Measurements from ENCODE around the gene CREG1. TPM values are rescaled to one million over a fixed set of nuclear protein-coding genes. Genes with fewer than 3 reads are reported as not detected.
"Not testable (repeated sequence)": the region's sequence is repeated elsewhere in the genome, so short reads cannot be mapped to it uniquely, and the experiment has no call there.

Gene CREG1
- total RNA-seq, 1 donor from 2014 or later: 36.0 TPM

DNA sequence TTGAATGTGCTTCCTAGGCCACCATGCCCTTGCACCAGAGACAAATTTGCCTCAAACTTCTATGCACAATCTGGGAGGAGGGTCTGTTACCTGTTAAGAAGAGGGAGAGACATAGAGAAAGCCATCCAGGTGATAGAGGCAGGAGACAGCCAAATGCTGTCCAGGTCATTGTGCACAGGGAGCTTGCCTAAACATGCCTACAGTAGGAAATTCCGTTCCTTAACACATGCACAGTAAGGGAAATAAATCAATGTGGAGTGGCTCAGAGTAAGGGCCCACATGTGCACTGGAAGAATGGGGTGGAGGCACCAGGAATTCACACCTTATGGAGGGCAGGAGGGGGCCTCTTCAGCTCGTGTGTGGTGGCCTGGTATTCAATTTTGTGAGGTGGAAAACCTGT is 19.5 kb upstream of the CREG1 start:
- Histone ChIP-seq H2AFZ (ENCODE audit: low read depth, low read length) (no peak overlapping the region), H4K20me1 (ENCODE audit: insufficient read depth, low read length) (no peaks in the 10 kb centered on the region), H3K79me2 (ENCODE audit: insufficient read depth, low read length) (no peaks in the 10 kb centered on the region), H3K9ac (ENCODE audit: low read length) (no peak overlapping the region), H3K4me1 (ENCODE audit: insufficient read depth, low read length) (no peaks in the 10 kb centered on the region), H3K27ac (ENCODE audit: low read depth, low read length) (no peak overlapping the region), H3K36me3 (ENCODE audit: insufficient read depth, low read length) (no peaks in the 10 kb centered on the region), H3K4me3 (ENCODE audit: insufficient read depth, low read depth, low read length) (no peak overlapping the region), H3K27me3 (ENCODE audit: insufficient read depth, low read length) (peaks cover 8% of the 10 kb centered on the region), H3K9me3 (ENCODE audit: insufficient read depth, low read depth, low read length) (no peaks in the 10 kb centered on the region), H3K4me2 (ENCODE audit: low read length) (no peak overlapping the region)
- peaks cover 2% of the 10 kb centered on the region for H3K4me1 Mint-ChIP-seq (ENCODE audit: low read depth, unreplicated experiment)
- no peak for FAIRE-seq
- no peak for DNase-seq (ENCODE audit: low read depth)
- H3K9me3 Mint-ChIP-seq (ENCODE audit: unreplicated experiment): peaks cover 5% of the 10 kb centered on the region
- H3K27me3 Mint-ChIP-seq (ENCODE audit: low read depth, unreplicated experiment): peaks cover 21% of the 10 kb centered on the region
- no peak overlapping the region for H3K4me3 Mint-ChIP-seq (ENCODE audit: unreplicated experiment)
- no peak for TF ChIP-seq EZH2 (IDR thresholded peaks at IDR 0.05; ENCODE audit: insufficient read depth, low read length)
- TF ChIP-seq, protein P1, sequence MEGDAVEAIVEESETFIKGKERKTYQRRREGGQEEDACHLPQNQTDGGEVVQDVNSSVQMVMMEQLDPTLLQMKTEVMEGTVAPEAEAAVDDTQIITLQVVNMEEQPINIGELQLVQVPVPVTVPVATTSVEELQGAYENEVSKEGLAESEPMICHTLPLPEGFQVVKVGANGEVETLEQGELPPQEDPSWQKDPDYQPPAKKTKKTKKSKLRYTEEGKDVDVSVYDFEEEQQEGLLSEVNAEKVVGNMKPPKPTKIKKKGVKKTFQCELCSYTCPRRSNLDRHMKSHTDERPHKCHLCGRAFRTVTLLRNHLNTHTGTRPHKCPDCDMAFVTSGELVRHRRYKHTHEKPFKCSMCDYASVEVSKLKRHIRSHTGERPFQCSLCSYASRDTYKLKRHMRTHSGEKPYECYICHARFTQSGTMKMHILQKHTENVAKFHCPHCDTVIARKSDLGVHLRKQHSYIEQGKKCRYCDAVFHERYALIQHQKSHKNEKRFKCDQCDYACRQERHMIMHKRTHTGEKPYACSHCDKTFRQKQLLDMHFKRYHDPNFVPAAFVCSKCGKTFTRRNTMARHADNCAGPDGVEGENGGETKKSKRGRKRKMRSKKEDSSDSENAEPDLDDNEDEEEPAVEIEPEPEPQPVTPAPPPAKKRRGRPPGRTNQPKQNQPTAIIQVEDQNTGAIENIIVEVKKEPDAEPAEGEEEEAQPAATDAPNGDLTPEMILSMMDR (IDR thresholded peaks at IDR 0.05; ENCODE audit: insufficient read depth, low read depth, low read length): no peak
- peaks cover 3% of the 10 kb centered on the region for H3K36me3 Mint-ChIP-seq (ENCODE audit: low read depth, unreplicated experiment)
- no peak overlapping the region for H3K27ac Mint-ChIP-seq (ENCODE audit: unreplicated experiment)

DNA sequence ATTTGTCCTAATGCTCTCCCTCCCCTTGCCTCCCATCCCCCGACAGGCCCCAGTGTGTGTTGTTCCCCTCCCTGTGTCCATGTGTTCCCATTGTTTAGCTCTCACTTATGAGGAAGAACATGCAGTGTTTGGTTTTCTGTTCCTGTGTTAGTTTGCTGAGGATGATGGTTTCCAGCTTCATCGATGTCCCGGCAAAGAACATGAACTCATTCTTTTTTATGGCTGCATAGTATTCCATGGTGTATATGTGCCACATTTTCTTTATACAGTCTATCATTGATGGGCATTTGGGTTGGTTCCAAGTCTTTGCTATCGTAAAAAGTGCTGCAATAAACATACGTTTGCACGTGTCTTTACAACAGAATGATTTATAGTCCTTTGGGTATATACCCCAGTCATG is 17.1 kb upstream of the CREG1 start:
- not testable (repeated sequence) for H4K20me1 ChIP-seq (ENCODE audit: insufficient read depth, low read length); H3K4me3 ChIP-seq (ENCODE audit: insufficient read depth, low read depth, low read length); H3K36me3 ChIP-seq (ENCODE audit: insufficient read depth, low read length); H3K4me2 ChIP-seq (ENCODE audit: low read length); H3K79me2 ChIP-seq (ENCODE audit: insufficient read depth, low read length); H3K27ac Mint-ChIP-seq (ENCODE audit: unreplicated experiment); H2AFZ ChIP-seq (ENCODE audit: low read depth, low read length); H3K36me3 Mint-ChIP-seq (ENCODE audit: low read depth, unreplicated experiment); H3K9me3 Mint-ChIP-seq (ENCODE audit: unreplicated experiment); FAIRE-seq; H3K4me3 Mint-ChIP-seq (ENCODE audit: unreplicated experiment); H3K4me1 ChIP-seq (ENCODE audit: insufficient read depth, low read length); H3K9ac ChIP-seq (ENCODE audit: low read length); H3K27ac ChIP-seq (ENCODE audit: low read depth, low read length); H3K4me1 Mint-ChIP-seq (ENCODE audit: low read depth, unreplicated experiment); DNase-seq (ENCODE audit: low read depth); H3K9me3 ChIP-seq (ENCODE audit: insufficient read depth, low read depth, low read length); H3K27me3 ChIP-seq (ENCODE audit: insufficient read depth, low read length)
- H3K27me3 Mint-ChIP-seq (ENCODE audit: low read depth, unreplicated experiment): peaks cover 13% of the 10 kb centered on the region

DNA sequence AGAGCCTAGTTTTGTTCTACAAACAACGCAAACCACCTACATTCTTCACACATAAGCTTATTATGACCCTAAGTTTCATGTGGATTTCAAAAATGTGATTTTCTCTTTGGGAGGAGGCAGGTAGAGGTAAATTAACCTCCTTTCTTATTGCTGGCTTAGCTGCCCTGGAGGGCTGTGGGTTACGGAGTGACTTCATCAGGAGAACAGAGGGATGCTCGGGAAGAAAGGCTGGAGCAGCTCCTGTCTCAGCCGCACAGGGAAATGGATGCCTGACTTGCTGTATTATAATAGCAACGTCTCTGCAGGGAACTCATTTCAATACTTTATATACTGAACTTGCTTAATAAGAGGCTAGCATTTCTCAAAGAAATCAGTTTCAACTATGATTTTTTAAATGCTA is 14.1 kb upstream of the CREG1 start:
- H3K4me1 ChIP-seq (ENCODE audit: insufficient read depth, low read length): no peaks in the 10 kb centered on the region
- no peak for DNase-seq (ENCODE audit: low read depth)
- no peak overlapping the region for H2AFZ ChIP-seq (ENCODE audit: low read depth, low read length)
- no peaks in the 10 kb centered on the region for H3K9me3 ChIP-seq (ENCODE audit: insufficient read depth, low read depth, low read length)
- Mint-ChIP-seq H3K4me1 (ENCODE audit: low read depth, unreplicated experiment) (peaks cover 19% of the 10 kb centered on the region), H3K36me3 (ENCODE audit: low read depth, unreplicated experiment) (peaks cover 3% of the 10 kb centered on the region), H3K9me3 (ENCODE audit: unreplicated experiment) (peaks cover 4% of the 10 kb centered on the region), H3K27ac (ENCODE audit: unreplicated experiment) (no peak overlapping the region), H3K27me3 (ENCODE audit: low read depth, unreplicated experiment) (peaks cover 13% of the 10 kb centered on the region), H3K4me3 (ENCODE audit: unreplicated experiment) (no peak overlapping the region)
- H3K36me3 ChIP-seq (ENCODE audit: insufficient read depth, low read length): no peaks in the 10 kb centered on the region
- no peak for FAIRE-seq
- no peak overlapping the region for H3K4me2 ChIP-seq (ENCODE audit: low read length)
- TF ChIP-seq, protein P1 (IDR thresholded peaks at IDR 0.05; ENCODE audit: insufficient read depth, low read depth, low read length): no peak
- TF ChIP-seq EZH2 (IDR thresholded peaks at IDR 0.05; ENCODE audit: insufficient read depth, low read length): no peak
- H3K79me2 ChIP-seq (ENCODE audit: insufficient read depth, low read length): no peaks in the 10 kb centered on the region
- no peaks in the 10 kb centered on the region for H3K27me3 ChIP-seq (ENCODE audit: insufficient read depth, low read length)
- no peaks in the 10 kb centered on the region for H4K20me1 ChIP-seq (ENCODE audit: insufficient read depth, low read length)
- no peak overlapping the region for H3K27ac ChIP-seq (ENCODE audit: low read depth, low read length)
- no peak overlapping the region for H3K9ac ChIP-seq (ENCODE audit: low read length)
- H3K4me3 ChIP-seq (ENCODE audit: insufficient read depth, low read depth, low read length): no peak overlapping the region
